ENCODE measurements around the gene TTC7B.

DNA sequence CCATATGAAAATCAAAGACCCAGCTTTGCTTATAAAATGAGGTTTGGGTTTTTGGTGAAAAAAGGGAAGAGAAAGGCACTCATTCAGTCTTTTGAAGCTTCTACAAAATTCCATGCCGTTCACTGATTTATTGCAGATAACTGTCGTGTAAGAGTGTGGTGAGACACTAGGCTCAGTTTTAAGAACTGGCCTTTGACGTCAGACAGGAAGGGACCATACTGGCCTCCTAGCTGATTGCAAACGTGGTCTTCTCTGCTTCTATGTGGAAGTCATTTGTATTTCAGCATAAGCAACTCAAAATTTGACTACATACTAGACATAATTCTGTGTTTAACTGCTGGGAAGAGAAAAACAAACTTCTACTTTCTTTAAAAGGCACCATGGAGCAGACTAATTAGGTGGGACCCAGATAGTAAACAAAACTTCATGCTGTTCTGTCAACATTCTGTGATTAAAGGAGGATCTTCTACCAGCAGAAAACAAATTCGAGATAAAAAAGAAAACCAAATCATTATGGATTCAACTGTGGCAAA, 168.7 kb downstream of the TTC7B start:
- TF ChIP-seq, protein P1, sequence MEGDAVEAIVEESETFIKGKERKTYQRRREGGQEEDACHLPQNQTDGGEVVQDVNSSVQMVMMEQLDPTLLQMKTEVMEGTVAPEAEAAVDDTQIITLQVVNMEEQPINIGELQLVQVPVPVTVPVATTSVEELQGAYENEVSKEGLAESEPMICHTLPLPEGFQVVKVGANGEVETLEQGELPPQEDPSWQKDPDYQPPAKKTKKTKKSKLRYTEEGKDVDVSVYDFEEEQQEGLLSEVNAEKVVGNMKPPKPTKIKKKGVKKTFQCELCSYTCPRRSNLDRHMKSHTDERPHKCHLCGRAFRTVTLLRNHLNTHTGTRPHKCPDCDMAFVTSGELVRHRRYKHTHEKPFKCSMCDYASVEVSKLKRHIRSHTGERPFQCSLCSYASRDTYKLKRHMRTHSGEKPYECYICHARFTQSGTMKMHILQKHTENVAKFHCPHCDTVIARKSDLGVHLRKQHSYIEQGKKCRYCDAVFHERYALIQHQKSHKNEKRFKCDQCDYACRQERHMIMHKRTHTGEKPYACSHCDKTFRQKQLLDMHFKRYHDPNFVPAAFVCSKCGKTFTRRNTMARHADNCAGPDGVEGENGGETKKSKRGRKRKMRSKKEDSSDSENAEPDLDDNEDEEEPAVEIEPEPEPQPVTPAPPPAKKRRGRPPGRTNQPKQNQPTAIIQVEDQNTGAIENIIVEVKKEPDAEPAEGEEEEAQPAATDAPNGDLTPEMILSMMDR (IDR thresholded peaks at IDR 0.05) = no peak
- TF ChIP-seq POLR2A (IDR thresholded peaks at IDR 0.05) = no peak
- no peak for TF ChIP-seq POLR2AphosphoS5 (IDR thresholded peaks at IDR 0.05)
